ENCODE results near the gene CEACAM4.

- TF ChIP-seq EZH2phosphoT487 (conservative IDR thresholded peaks at IDR 0.05; ENCODE audit: low read length), result no peak
- no peak for TF ChIP-seq CTCF (IDR thresholded peaks at IDR 0.05; ENCODE audit: insufficient read depth, low read length, poor library complexity, severe bottlenecking)
Measured at GRCh38 chr19:41612483-41612882, 14.4 kb downstream of the CEACAM4 start.
